HepG2 (cell line): Measurements from ENCODE around the gene RANBP3L. TPM values are rescaled to one million over a fixed set of nuclear protein-coding genes. Genes with fewer than 3 reads are reported as not detected.

Source experiments
- ATAC-seq: fragments of 200-7000 bp; cut with Tn5 transposase; 3 replicates; pipeline ENCODE4 v1.9.1; 2020; ENCODE audit warnings: mild to moderate bottlenecking, moderate library complexity
- BruUV-seq: library from RNA; stranded (reverse); fragments of 400-500 nt; replicated peaks from 2 replicates; lab custom pipeline; 2021; lab: Mats Ljungman, UMichigan
- CTCF ChIA-PET: fragments of 300-600 bp; formaldehyde crosslinking; extraction: SDS; loops from one replicate; lab custom pipeline; 2021; ENCODE audit warnings: low total read pairs, inconsistent platforms, low intra/inter-chr PET ratio; lab: Yijun Ruan, JAX
- POLR2A ChIA-PET: fragments of 350-600 bp; sonication (Branson Sonifier 250); formaldehyde crosslinking; loops from one replicate; lab custom pipeline; 2020; ENCODE audit warnings: antibody characterized with exemption, inconsistent platforms; lab: Yijun Ruan, JAX
- DNase-seq: peaks from one replicate; pipeline ENCODE4 v3.0.0-alpha.2; 2015; ENCODE audit warnings: low spot score
- FAIRE-seq: peaks from 3 replicates; lab custom pipeline; 2011; peaks lifted over from hg19 to GRCh38; lab: Jason Lieb, UNC
- H2AFZ ChIP-seq: one replicate; pipeline ENCODE4 v1.6.1; 2011; ENCODE audit warnings: low read length, inconsistent platforms
- H3K27ac ChIP-seq: fragments of 300-600 bp; 3 replicates; pipeline ENCODE4 v1.8.0; 2011; ENCODE audit warnings: mixed run types, mild to moderate bottlenecking, mixed read lengths, low read length, inconsistent platforms; ENCODE audit not compliant: insufficient read depth; ENCODE audit errors: extremely low read length
- H3K27me3 ChIP-seq, 2 experiments: fragments of 200-600 bp in 1 of 2; 2 replicates in 1 of 2; 3 replicates in 1 of 2; pipeline versions ENCODE4 v1.6.0 to v1.8.0; 2011; ENCODE audit warnings: low read length in 2 of 2, mild to moderate bottlenecking in 2 of 2, moderate library complexity in 2 of 2, inconsistent platforms in 1 of 2; ENCODE audit not compliant: insufficient read depth in 2 of 2, control insufficient read depth in 1 of 2
- H3K36me3 ChIP-seq, 2 experiments: fragments of 200-600 bp in 1 of 2; replicated peaks in 1 of 2; 2 replicates in 1 of 2; 3 replicates in 1 of 2; pipeline versions ENCODE4 v1.5.1 to v1.8.0; 2011; ENCODE audit warnings: low read length in 2 of 2, inconsistent platforms in 1 of 2; ENCODE audit not compliant: insufficient read depth in 2 of 2, control insufficient read depth in 1 of 2
- H3K4me1 ChIP-seq: 2 replicates; pipeline ENCODE4 v1.5.1; 2012; ENCODE audit warnings: low read length, inconsistent platforms; ENCODE audit not compliant: insufficient read depth
- H3K4me2 ChIP-seq: 2 replicates; pipeline ENCODE4 v1.6.0; 2011; ENCODE audit warnings: low read depth, low read length, inconsistent platforms
- H3K4me3 ChIP-seq, 3 experiments: fragments of 200-600 bp in 1 of 3; sonication (generic), shearing (Covaris generic) in 1 of 3; replicated peaks in 1 of 3; 2 replicates each; pipeline ENCODE4 v1.5.1; 2011 to 2016; ENCODE audit warnings: low read length in 3 of 3, inconsistent platforms in 2 of 3, low read depth in 2 of 3, mild to moderate bottlenecking in 2 of 3, control low read depth in 1 of 3, mixed read lengths in 1 of 3; ENCODE audit not compliant: insufficient read depth in 1 of 3
- H3K79me2 ChIP-seq: one replicate; pipeline ENCODE4 v1.6.1; 2011; ENCODE audit warnings: low read length, inconsistent platforms; ENCODE audit not compliant: insufficient read depth
- H3K9ac ChIP-seq: 2 replicates; pipeline ENCODE4 v1.6.0; 2011; ENCODE audit warnings: mild to moderate bottlenecking, low read depth, low read length, inconsistent platforms; ENCODE audit not compliant: insufficient read depth
- H3K9me3 ChIP-seq: 2 replicates; pipeline ENCODE4 v1.5.1; 2012; ENCODE audit warnings: mild to moderate bottlenecking, low read length
- H4K20me1 ChIP-seq: 2 replicates; pipeline ENCODE4 v1.6.0; 2011; ENCODE audit warnings: inconsistent platforms, mild to moderate bottlenecking, low read length, moderate library complexity; ENCODE audit not compliant: insufficient read depth
- ATF7-NPFF ChIP-seq: sonication (generic); formaldehyde crosslinking; IDR thresholded peaks from 2 replicates; pipeline ENCODE4 v1.8.1; 2023; ENCODE audit warnings: mild to moderate bottlenecking, low read depth, missing genetic modification reagents, moderate library complexity
- MAFG ChIP-seq: sonication (generic); formaldehyde crosslinking; IDR thresholded peaks from 2 replicates; pipeline ENCODE4 v1.5.1; 2020; ENCODE audit warnings: mild to moderate bottlenecking, missing genetic modification reagents
- POLR2G ChIP-seq: fragments of 200-400 bp; formaldehyde crosslinking; IDR thresholded peaks from 2 replicates; pipeline ENCODE4 v1.6.1; 2018; ENCODE audit warnings: mild to moderate bottlenecking, low read depth, low read length, moderate library complexity
- PPARG ChIP-seq: conservative IDR thresholded peaks from 2 replicates; pipeline ENCODE4 v1.6.1; 2016; ENCODE audit warnings: missing biosample characterization, missing genetic modification reagents
- RNF2 ChIP-seq: fragments of 450-650 bp; conservative IDR thresholded peaks from 2 replicates; pipeline ENCODE4 v1.6.1; 2016; ENCODE audit warnings: low read depth
- SRSF4 ChIP-seq: fragments of 200-400 bp; formaldehyde crosslinking; IDR thresholded peaks from one replicate; pipeline ENCODE4 v1.6.1; 2018; ENCODE audit warnings: mild to moderate bottlenecking, low read depth, low read length, moderate library complexity; ENCODE audit not compliant: poor library complexity, severe bottlenecking
- U2AF1 ChIP-seq: fragments of 200-400 bp; formaldehyde crosslinking; optimal IDR thresholded peaks from 2 replicates; pipeline ENCODE3; 2017; ENCODE audit warnings: mild to moderate bottlenecking, low read depth, low read length
- ZBTB49 ChIP-seq: sonication (generic); formaldehyde crosslinking; IDR thresholded peaks from 2 replicates; pipeline ENCODE4 v1.4.0; 2020; ENCODE audit warnings: missing genetic modification reagents, borderline replicate concordance
- ZNF746 ChIP-seq: sonication (generic); formaldehyde crosslinking; IDR thresholded peaks from 2 replicates; pipeline ENCODE4 v1.8.0; 2022; ENCODE audit warnings: mild to moderate bottlenecking, missing genetic modification reagents
- in situ Hi-C: cut with HindIII; loops from 2 replicates; pipeline ENCODE4 v1.10.0; 2017; ENCODE audit warnings: low pct_unique_long_range_greater_than_20kb; ENCODE audit not compliant: extremely low pct_ligation_motif_present
- intact Hi-C: fragments of 100-400 bp; cut with micrococcal nuclease; formaldehyde crosslinking; loops from one replicate; pipeline ENCODE4 v1.10.0; 2022; ENCODE audit not compliant: unreplicated experiment
- polyA plus RNA-seq, 8 experiments: library from polyadenylated mRNA; depleted of rRNA in 3 of 8; stranded (reverse) in 7 of 8; unstranded in 1 of 8; fragments of >200 nt; fragmentation: Illumina TruSeq in 4 of 8; extraction: Trizol in 4 of 8; gene quantifications; 2 replicates each; pipeline versions ENCODE4 v1.2.1 to v1.2.3, GENCODE V29; 2011 to 2016; ENCODE audit warnings: low read depth in 4 of 8, missing spikeins in 1 of 8, mixed read lengths in 1 of 8; ENCODE audit not compliant: insufficient read depth in 1 of 8
- total RNA-seq, 5 experiments: library from RNA; depleted of rRNA; stranded (reverse); fragments of >200 nt; fragmentation: Illumina TruSeq; extraction: Trizol; gene quantifications; 2 replicates each; pipeline ENCODE4 v1.2.3, GENCODE V29; 2016; ENCODE audit warnings: low read depth in 1 of 5

RANBP3L gene
- total and polyA plus RNA-seq, 2 of the 13 experiments (the other 11 are each of a cell fraction or from before 2014, with no cell fraction given), result 0.09 TPM; not detected in 1

- BruUV-seq, result no TSS peak
- in situ Hi-C loops, result no loop called here
Observed at GRCh38 chr5:36227046-36227445, 74.7 kb downstream of the RANBP3L start.

More at GRCh38 chr5:36227046-36227445, 74.7 kb downstream of the RANBP3L start:
- no peak for DNase-seq
- intact Hi-C loops, result no loop called here
- no peak overlapping the region for H3K4me2 ChIP-seq
- no peak for FAIRE-seq
- peaks cover 16% of the 10 kb centered on the region for H3K79me2 ChIP-seq
- peaks cover 2 to 36% of the 10 kb centered on the region in 2 experiments; a peak in 3 of 5 replicates for H3K36me3 ChIP-seq
- no peak overlapping the region for H3K9ac ChIP-seq
- H3K27ac ChIP-seq, result no peak overlapping the region
- H3K9me3 ChIP-seq, result no peaks in the 10 kb centered on the region
- H3K4me3 ChIP-seq, result no peak overlapping the region
- no peak for ATAC-seq
- no peaks in the 10 kb centered on the region for H3K27me3 ChIP-seq
- POLR2A ChIA-PET, result interaction anchor here (1.2 to 5.2 kb wide), 2 partner anchors 14 to 75 kb away, joined by 7 to 68 read pairs; partner anchors contain the start of genes LMBRD2, NADK2 and SKP2
- CTCF ChIA-PET, result no interaction called here
- H4K20me1 ChIP-seq, result no peaks in the 10 kb centered on the region; the same call in 1 of the 2 replicates
- H3K4me1 ChIP-seq, result peaks cover 27% of the 10 kb centered on the region
- no peak for TF ChIP-seq SRSF4
- TF ChIP-seq ZBTB49, result no peak
- no peak for TF ChIP-seq MAFG (CRISPR knock-in tag)
- no peak for TF ChIP-seq U2AF1
- TF ChIP-seq ATF7-NPFF (CRISPR knock-in tag), result no peak
- no peak for TF ChIP-seq ZNF746 (CRISPR knock-in tag)
- no peak for TF ChIP-seq POLR2G
- no peak for TF ChIP-seq PPARG (CRISPR knock-in tag)
- TF ChIP-seq RNF2, result no peak
- no peak overlapping the region for H2AFZ ChIP-seq
